Measurements from ENCODE around the gene ANKRD9. TPM values are rescaled to one million over a fixed set of nuclear protein-coding genes. Genes with fewer than 3 reads are reported as not detected.

The ANKRD9 gene
- polyA plus RNA-seq, 4 donors: 21.2 to 88.4 (median 43.6) TPM

GRCh38 chr14:102508774-102509745 is 516 bp downstream of the ANKRD9 start:
- Histone ChIP-seq H3K4me1 (ENCODE audit: control insufficient read depth in 3 of 3, insufficient read depth in 2 of 3, low read depth in 1 of 3, low read length in 2 of 3) (peaks cover 0 to 60% (median 6%) of the 10 kb centered on the region in 3 donors), H3K9me3 (ENCODE audit: control insufficient read depth in 2 of 2, insufficient read depth in 1 of 2, low read depth in 1 of 2, low read length in 1 of 2) (no peaks in the 10 kb centered on the region), H3K36me3 (ENCODE audit: control insufficient read depth in 3 of 3, insufficient read depth in 2 of 3, low read depth in 1 of 3, low read length in 3 of 3) (peaks cover 0 to 35% (median 6%) of the 10 kb centered on the region in 3 donors), H3K27ac (ENCODE audit: low read depth in 1 of 3, low read length in 2 of 3) (peak overlapping the region; percentile 95 to 98 (median 98)), H3K27me3 (ENCODE audit: control insufficient read depth in 3 of 3, insufficient read depth in 3 of 3, low read length in 3 of 3) (no peaks in the 10 kb centered on the region), H3K4me3 (ENCODE audit: low read depth in 1 of 3, low read length in 3 of 3) (peak overlapping the region; percentile 20 to 78 (median 69))
- FAIRE-seq (no peak), DNase-seq (peak; percentile 68 to 87)
- WGBS, 3 donors: 5% methylated on average over 44 to 110 of the region's 110 CpGs

GRCh38 chr14:102508410-102508773 is 1.2 kb downstream of the ANKRD9 start:
- Histone ChIP-seq H3K4me1 (ENCODE audit: control insufficient read depth in 3 of 3, insufficient read depth in 2 of 3, low read depth in 1 of 3, low read length in 2 of 3) (peaks cover 0 to 64% (median 6%) of the 10 kb centered on the region in 3 donors), H3K9me3 (ENCODE audit: control insufficient read depth in 2 of 2, insufficient read depth in 1 of 2, low read depth in 1 of 2, low read length in 1 of 2) (no peaks in the 10 kb centered on the region), H3K36me3 (ENCODE audit: control insufficient read depth in 3 of 3, insufficient read depth in 2 of 3, low read depth in 1 of 3, low read length in 3 of 3) (peaks cover 0 to 36% (median 6%) of the 10 kb centered on the region in 3 donors), H3K27ac (ENCODE audit: low read depth in 1 of 3, low read length in 2 of 3) (peak overlapping the region; percentile 95 to 98 (median 98)), H3K4me3 (ENCODE audit: low read depth in 1 of 3, low read length in 3 of 3) (peak overlapping the region in 2 of 3 donors; percentile 69 to 78), H3K27me3 (ENCODE audit: control insufficient read depth in 3 of 3, insufficient read depth in 3 of 3, low read length in 3 of 3) (no peaks in the 10 kb centered on the region)
- WGBS, 3 donors: 14 to 63% (median 28%) methylated on average over 14 of the region's 14 CpGs
- DNase-seq (peak; percentile 92), FAIRE-seq (no peak)

GRCh38 chr14:102507857-102508312 is 1.7 kb downstream of the ANKRD9 start:
- Histone ChIP-seq H3K4me3 (ENCODE audit: low read depth in 1 of 3, low read length in 3 of 3) (peak overlapping the region in 2 of 3 donors; percentile 63 to 78), H3K27ac (ENCODE audit: low read depth in 1 of 3, low read length in 2 of 3) (peak overlapping the region; percentile 74 to 98 (median 85)), H3K36me3 (ENCODE audit: control insufficient read depth in 3 of 3, insufficient read depth in 2 of 3, low read depth in 1 of 3, low read length in 3 of 3) (peaks cover 0 to 37% (median 6%) of the 10 kb centered on the region in 3 donors), H3K9me3 (ENCODE audit: control insufficient read depth in 2 of 2, insufficient read depth in 1 of 2, low read depth in 1 of 2, low read length in 1 of 2) (no peaks in the 10 kb centered on the region), H3K4me1 (ENCODE audit: control insufficient read depth in 3 of 3, insufficient read depth in 2 of 3, low read depth in 1 of 3, low read length in 2 of 3) (peaks cover 0 to 63% (median 5%) of the 10 kb centered on the region in 3 donors), H3K27me3 (ENCODE audit: control insufficient read depth in 3 of 3, insufficient read depth in 3 of 3, low read length in 3 of 3) (no peaks in the 10 kb centered on the region)
- 80 to 87% (median 85%) methylated on average over 13 to 21 of the region's 21 CpGs for WGBS, 3 donors
- no peak for FAIRE-seq
- DNase-seq: no peak

GRCh38 chr14:102507081-102507856 is 2.3 kb downstream of the ANKRD9 start:
- peaks cover 0 to 57% (median under 1%) of the 10 kb centered on the region in 3 donors for H3K4me1 ChIP-seq (ENCODE audit: control insufficient read depth in 3 of 3, insufficient read depth in 2 of 3, low read depth in 1 of 3, low read length in 2 of 3)
- H3K27me3 ChIP-seq (ENCODE audit: control insufficient read depth in 3 of 3, insufficient read depth in 3 of 3, low read length in 3 of 3): no peaks in the 10 kb centered on the region
- H3K27ac ChIP-seq (ENCODE audit: low read depth in 1 of 3, low read length in 2 of 3): no peak overlapping the region
- FAIRE-seq: no peak
- peaks cover 0 to 38% (median 6%) of the 10 kb centered on the region in 3 donors for H3K36me3 ChIP-seq (ENCODE audit: control insufficient read depth in 3 of 3, insufficient read depth in 2 of 3, low read depth in 1 of 3, low read length in 3 of 3)
- DNase-seq: no peak
- WGBS, 3 donors: 89 to 94% (median 94%) methylated on average over 69 to 115 of the region's 115 CpGs
- H3K9me3 ChIP-seq (ENCODE audit: control insufficient read depth in 2 of 2, insufficient read depth in 1 of 2, low read depth in 1 of 2, low read length in 1 of 2): no peaks in the 10 kb centered on the region
- peak overlapping the region in 1 of 3 donors; percentile 63 for H3K4me3 ChIP-seq (ENCODE audit: low read depth in 1 of 3, low read length in 3 of 3)

GRCh38 chr14:102506626-102506925 is 3.0 kb downstream of the ANKRD9 start:
- WGBS, 3 donors: 84 to 94% (median 86%) methylated on average over 11 of the region's 11 CpGs
- Histone ChIP-seq H3K4me3 (ENCODE audit: low read depth in 1 of 3, low read length in 3 of 3) (peak overlapping the region in 1 of 3 donors; percentile 23), H3K4me1 (ENCODE audit: control insufficient read depth in 3 of 3, insufficient read depth in 2 of 3, low read depth in 1 of 3, low read length in 2 of 3) (peaks cover 0 to 50% (median 0%) of the 10 kb centered on the region in 3 donors), H3K27me3 (ENCODE audit: control insufficient read depth in 3 of 3, insufficient read depth in 3 of 3, low read length in 3 of 3) (no peaks in the 10 kb centered on the region), H3K36me3 (ENCODE audit: control insufficient read depth in 3 of 3, insufficient read depth in 2 of 3, low read depth in 1 of 3, low read length in 3 of 3) (peaks cover 0 to 42% (median 6%) of the 10 kb centered on the region in 3 donors), H3K9me3 (ENCODE audit: control insufficient read depth in 2 of 2, insufficient read depth in 1 of 2, low read depth in 1 of 2, low read length in 1 of 2) (no peaks in the 10 kb centered on the region), H3K27ac (ENCODE audit: low read depth in 1 of 3, low read length in 2 of 3) (no peak overlapping the region)
- no peak for FAIRE-seq
- DNase-seq: no peak

GRCh38 chr14:102505775-102506625 is 3.6 kb downstream of the ANKRD9 start:
- H3K9me3 ChIP-seq (ENCODE audit: control insufficient read depth in 2 of 2, insufficient read depth in 1 of 2, low read depth in 1 of 2, low read length in 1 of 2): no peaks in the 10 kb centered on the region
- DNase-seq (no peak), FAIRE-seq (no peak)
- H3K4me3 ChIP-seq (ENCODE audit: low read depth in 1 of 3, low read length in 3 of 3): peak overlapping the region in 1 of 3 donors; percentile 23
- H3K4me1 ChIP-seq (ENCODE audit: control insufficient read depth in 3 of 3, insufficient read depth in 2 of 3, low read depth in 1 of 3, low read length in 2 of 3): peaks cover 0 to 44% (median under 1%) of the 10 kb centered on the region in 3 donors
- no peaks in the 10 kb centered on the region for H3K27me3 ChIP-seq (ENCODE audit: control insufficient read depth in 3 of 3, insufficient read depth in 3 of 3, low read length in 3 of 3)
- H3K27ac ChIP-seq (ENCODE audit: low read depth in 1 of 3, low read length in 2 of 3): peak overlapping the region in 1 of 3 donors; percentile 53
- WGBS, 3 donors: 77 to 90% (median 79%) methylated on average over 18 to 19 of the region's 19 CpGs
- H3K36me3 ChIP-seq (ENCODE audit: control insufficient read depth in 3 of 3, insufficient read depth in 2 of 3, low read depth in 1 of 3, low read length in 3 of 3): peaks cover under 1 to 43% (median 6%) of the 10 kb centered on the region in 3 donors

- no peaks in the 10 kb centered on the region for H3K9me3 ChIP-seq (ENCODE audit: control insufficient read depth in 2 of 2, insufficient read depth in 1 of 2, low read depth in 1 of 2, low read length in 1 of 2)
- no peaks in the 10 kb centered on the region for H3K27me3 ChIP-seq (ENCODE audit: control insufficient read depth in 3 of 3, insufficient read depth in 3 of 3, low read length in 3 of 3)
- H3K4me3 ChIP-seq (ENCODE audit: low read depth in 1 of 3, low read length in 3 of 3): peak overlapping the region in 1 of 3 donors; percentile 3
- WGBS, 3 donors: 66 to 80% (median 69%) methylated on average over 5 to 7 of the region's 7 CpGs
- FAIRE-seq (no peak), DNase-seq (no peak)
- H3K4me1 ChIP-seq (ENCODE audit: control insufficient read depth in 3 of 3, insufficient read depth in 2 of 3, low read depth in 1 of 3, low read length in 2 of 3): peaks cover 0 to 35% (median 4%) of the 10 kb centered on the region in 3 donors
- H3K27ac ChIP-seq (ENCODE audit: low read depth in 1 of 3, low read length in 2 of 3): peak overlapping the region in 1 of 3 donors; percentile 19
- H3K36me3 ChIP-seq (ENCODE audit: control insufficient read depth in 3 of 3, insufficient read depth in 2 of 3, low read depth in 1 of 3, low read length in 3 of 3): peaks cover 2 to 51% (median 6%) of the 10 kb centered on the region in 3 donors
These were observed 4.5 kb downstream of the ANKRD9 start for GRCh38 chr14:102505000-102505619.

Data from small intestine (tissue), 7 donors.